ENCODE results near the gene NLRP14. TPM values are rescaled to one million over a fixed set of nuclear protein-coding genes. Genes with fewer than 3 reads are reported as not detected.

The NLRP14 gene
- total and polyA plus RNA-seq, 2 of the 8 experiments (the other 6 are each of a cell fraction or from before 2014, with no cell fraction given): 0.05 TPM; not detected in 1

- Histone ChIP-seq H3K9ac (replicated peaks in 1 of 4; ENCODE audit: extremely low read depth in 1 of 4, low read depth in 3 of 4, low read length in 3 of 4) (no peak overlapping the region), H3K79me2 (ENCODE audit: control insufficient read depth in 1 of 2, insufficient read depth in 2 of 2, low read length in 2 of 2) (no peaks in the 10 kb centered on the region), H2BK12ac (ENCODE audit: low read depth, low read length) (no peak overlapping the region), H2AK5ac (ENCODE audit: low read depth, low read length) (no peak overlapping the region), H3K27me3 (replicated peaks in 1 of 4; ENCODE audit: control insufficient read depth in 3 of 4, extremely low read depth in 1 of 4, insufficient read depth in 3 of 4, low read length in 3 of 4) (no peaks in the 10 kb centered on the region), H2BK5ac (ENCODE audit: low read depth, low read length) (no peak overlapping the region), H3K36me3 (ENCODE audit: control insufficient read depth in 2 of 4, insufficient read depth in 4 of 4, low read length in 3 of 4) (no peaks in the 10 kb centered on the region), H3K79me1 (ENCODE audit: low read depth, low read length) (no peaks in the 10 kb centered on the region), H3K23me2 (ENCODE audit: low read depth, low read length) (no peaks in the 10 kb centered on the region), H4K5ac (ENCODE audit: insufficient read length, low read depth, low read length) (no peak overlapping the region), H4K91ac (replicated peaks; ENCODE audit: insufficient read length, low read length) (no peak overlapping the region), H3K23ac (ENCODE audit: insufficient read length) (no peak overlapping the region), H4K8ac (ENCODE audit: extremely low read depth, insufficient read depth, low read length) (no peak overlapping the region), H3K14ac (ENCODE audit: insufficient read length) (no peak overlapping the region), H2BK15ac (ENCODE audit: low read length) (no peak overlapping the region), H3K56ac (replicated peaks; ENCODE audit: insufficient read length, low read depth, low read length) (no peak overlapping the region), H3K4ac (replicated peaks; ENCODE audit: insufficient read length, low read depth, low read length) (no peak overlapping the region), H2BK120ac (replicated peaks; ENCODE audit: low read depth, low read length) (no peak overlapping the region), H4K20me1 (replicated peaks in 1 of 2; ENCODE audit: control insufficient read depth in 1 of 2, insufficient read depth in 2 of 2, low read length in 2 of 2) (no peaks in the 10 kb centered on the region), H3K4me3 (ENCODE audit: extremely low read depth in 1 of 4, insufficient read depth in 2 of 4, low read depth in 3 of 4, low read length in 4 of 4) (no peak overlapping the region), H3K4me1 (replicated peaks in 1 of 4; ENCODE audit: control insufficient read depth in 3 of 4, insufficient read depth in 4 of 4, low read length in 3 of 4) (no peaks in the 10 kb centered on the region), H3K4me2 (ENCODE audit: insufficient read depth in 1 of 2, low read depth in 2 of 2, low read length in 2 of 2) (no peak overlapping the region), H3K27ac (ENCODE audit: low read depth, low read length) (no peak overlapping the region), H3K18ac (ENCODE audit: extremely low read depth, low read length) (no peak overlapping the region), H3K9me3 (ENCODE audit: insufficient read depth in 2 of 2, low read depth in 1 of 2, low read length in 1 of 2) (no peaks in the 10 kb centered on the region), H2AFZ (ENCODE audit: low read length) (no peak overlapping the region), H2BK20ac (ENCODE audit: low read length) (no peak overlapping the region)
- ChIA-PET CTCF (ENCODE audit: partially characterized antibody) (no interaction called here), POLR2A (ENCODE audit: partially characterized antibody) (no interaction called here)
- WGBS, 2 experiments (ENCODE audit: extremely low coverage in 1 of 2, insufficient coverage in 1 of 2, insufficient read length in 1 of 2, insufficient replicate concordance in 2 of 2, low coverage in 1 of 2, low lambda C conversion rate in 2 of 2, missing lambda C conversion rate in 1 of 2): 81% methylated on average over 3 of the region's 3 CpGs; no CpG with 5 or more reads in 1 of the 2 experiments
- FAIRE-seq: no peak
- DNase-seq (ENCODE audit: low read depth in 1 of 2, low spot score in 2 of 2): no peak
- TF ChIP-seq TBP (IDR thresholded peaks at IDR 0.05; ENCODE audit: low read depth, low read length) (no peak), ZNF274 (IDR thresholded peaks at IDR 0.05; ENCODE audit: borderline replicate concordance, extremely low read depth, low read length) (no peak), CTCF (IDR thresholded peaks at IDR 0.05; ENCODE audit: control extremely low read depth in 1 of 3, insufficient read depth in 1 of 3, low read depth in 1 of 3, low read length in 3 of 3) (no peak), SRF (IDR thresholded peaks at IDR 0.05; ENCODE audit: low read depth, low read length) (no peak), SUZ12 (IDR thresholded peaks at IDR 0.05; ENCODE audit: low read length) (no peak), KDM5A (IDR thresholded peaks at IDR 0.05; ENCODE audit: low read length) (no peak), TEAD4 (IDR thresholded peaks at IDR 0.05; ENCODE audit: low read depth, low read length) (no peak), MAX (IDR thresholded peaks at IDR 0.05) (no peak), RXRA (IDR thresholded peaks at IDR 0.05; ENCODE audit: insufficient read depth, low read depth, low read length) (no peak), JUN (IDR thresholded peaks at IDR 0.05; ENCODE audit: low read depth, low read length) (no peak), HDAC6 (IDR thresholded peaks at IDR 0.05; ENCODE audit: low read depth, low read length) (no peak)
These were observed 26.3 kb downstream of the NLRP14 start for GRCh38 chr11:7046474-7047175.
